ENCODE measurements around the gene RNASEH1. TPM values are rescaled to one million over a fixed set of nuclear protein-coding genes. Genes with fewer than 3 reads are reported as not detected.
A peak's percentile ranks its signal among the peaks of the same experiment; 100 is the strongest.

RNASEH1 gene
- total and polyA plus RNA-seq, 4 donors = 10.2 to 18.7 (median 12.9) TPM

- Histone ChIP-seq H3K4me1 (ENCODE audit: control insufficient read depth in 4 of 4, insufficient read depth in 4 of 4, low read length in 3 of 4) (peaks cover 3 to 34% (median 22%) of the 10 kb centered on the region in 4 donors), H3K36me3 (ENCODE audit: control insufficient read depth in 4 of 4, insufficient read depth in 3 of 4, low read depth in 1 of 4, low read length in 3 of 4) (no peaks in the 10 kb centered on the region), H3K27me3 (ENCODE audit: control insufficient read depth in 4 of 4, insufficient read depth in 4 of 4, low read length in 3 of 4) (no peaks in the 10 kb centered on the region), H3K9me3 (ENCODE audit: control insufficient read depth in 4 of 4, low read length in 3 of 4) (no peaks in the 10 kb centered on the region), H3K27ac (ENCODE audit: low read depth in 1 of 2, low read length in 2 of 2) (peak overlapping the region; percentile 37 to 69), H3K9ac (ENCODE audit: low read depth in 1 of 2, low read length in 2 of 2) (no peak overlapping the region), H3K4me3 (ENCODE audit: low read depth in 1 of 3, low read length in 3 of 3) (no peak overlapping the region)
- no peak for TF ChIP-seq GABPA (IDR thresholded peaks at IDR 0.05 in 1 of 2, conservative IDR thresholded peaks at IDR 0.05 in 1 of 2)
- peak; percentile 65 for TF ChIP-seq YY1 (IDR thresholded peaks at IDR 0.05)
- no peak for TF ChIP-seq FOXA2 (IDR thresholded peaks at IDR 0.05)
- TF ChIP-seq HNF4G (IDR thresholded peaks at IDR 0.05) = no peak
- TF ChIP-seq FOXA1 (IDR thresholded peaks at IDR 0.05) = no peak
- TF ChIP-seq, protein P1, sequence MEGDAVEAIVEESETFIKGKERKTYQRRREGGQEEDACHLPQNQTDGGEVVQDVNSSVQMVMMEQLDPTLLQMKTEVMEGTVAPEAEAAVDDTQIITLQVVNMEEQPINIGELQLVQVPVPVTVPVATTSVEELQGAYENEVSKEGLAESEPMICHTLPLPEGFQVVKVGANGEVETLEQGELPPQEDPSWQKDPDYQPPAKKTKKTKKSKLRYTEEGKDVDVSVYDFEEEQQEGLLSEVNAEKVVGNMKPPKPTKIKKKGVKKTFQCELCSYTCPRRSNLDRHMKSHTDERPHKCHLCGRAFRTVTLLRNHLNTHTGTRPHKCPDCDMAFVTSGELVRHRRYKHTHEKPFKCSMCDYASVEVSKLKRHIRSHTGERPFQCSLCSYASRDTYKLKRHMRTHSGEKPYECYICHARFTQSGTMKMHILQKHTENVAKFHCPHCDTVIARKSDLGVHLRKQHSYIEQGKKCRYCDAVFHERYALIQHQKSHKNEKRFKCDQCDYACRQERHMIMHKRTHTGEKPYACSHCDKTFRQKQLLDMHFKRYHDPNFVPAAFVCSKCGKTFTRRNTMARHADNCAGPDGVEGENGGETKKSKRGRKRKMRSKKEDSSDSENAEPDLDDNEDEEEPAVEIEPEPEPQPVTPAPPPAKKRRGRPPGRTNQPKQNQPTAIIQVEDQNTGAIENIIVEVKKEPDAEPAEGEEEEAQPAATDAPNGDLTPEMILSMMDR (IDR thresholded peaks at IDR 0.05; ENCODE audit: low read depth, low read length, missing input control) = no peak
- TF ChIP-seq ATF3 (IDR thresholded peaks at IDR 0.05) = no peak
- TF ChIP-seq HNF4A (conservative IDR thresholded peaks at IDR 0.05) = peak in 1 of 2 donors; percentile 8
- no peak for TF ChIP-seq TAF1 (conservative IDR thresholded peaks at IDR 0.05)
- no peak for TF ChIP-seq REST (IDR thresholded peaks at IDR 0.05)
- no peak for TF ChIP-seq RAD21 (IDR thresholded peaks at IDR 0.05)
- TF ChIP-seq ZBTB33 (IDR thresholded peaks at IDR 0.05) = no peak
- peak; percentile 46 for TF ChIP-seq NR2F2 (IDR thresholded peaks at IDR 0.05)
- TF ChIP-seq JUND (IDR thresholded peaks at IDR 0.05) = no peak
- TF ChIP-seq EGR1 (IDR thresholded peaks at IDR 0.05; ENCODE audit: low read depth in 2 of 2) = no peak
- TF ChIP-seq, protein P2, sequence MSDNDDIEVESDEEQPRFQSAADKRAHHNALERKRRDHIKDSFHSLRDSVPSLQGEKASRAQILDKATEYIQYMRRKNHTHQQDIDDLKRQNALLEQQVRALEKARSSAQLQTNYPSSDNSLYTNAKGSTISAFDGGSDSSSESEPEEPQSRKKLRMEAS (IDR thresholded peaks at IDR 0.05) = peak; percentile 37
- no peak for TF ChIP-seq RXRA (IDR thresholded peaks at IDR 0.05)
- no peak for TF ChIP-seq SP1 (IDR thresholded peaks at IDR 0.05)
- 63% methylated on average over 25 of the region's 25 CpGs for WGBS
- no peak for DNase-seq (ENCODE audit: low spot score)
These were observed 44.6 kb upstream of the RNASEH1 start for GRCh38 chr2:3602553-3603339.
